ENCODE data around the gene THSD4.

Gene THSD4

GRCh38 chr15:71505962-71506361 lies 390.7 kb downstream of the THSD4 start:
- TF ChIP-seq ZFX (IDR thresholded peaks at IDR 0.05): no peak
- no peak for TF ChIP-seq CTCF (conservative IDR thresholded peaks at IDR 0.05)
- H3K27ac ChIP-seq: no peak overlapping the region

GRCh38 chr15:71506946-71507345 lies 391.7 kb downstream of the THSD4 start:
- H3K27ac ChIP-seq: no peak overlapping the region
- TF ChIP-seq ZFX (IDR thresholded peaks at IDR 0.05): no peak

GRCh38 chr15:71508081-71508682 lies 392.9 kb downstream of the THSD4 start:
- H3K27ac ChIP-seq: no peak overlapping the region
- no peak for TF ChIP-seq CTCF (conservative IDR thresholded peaks at IDR 0.05)
- no peak for TF ChIP-seq ZFX (IDR thresholded peaks at IDR 0.05)

- TF ChIP-seq CTCF (conservative IDR thresholded peaks at IDR 0.05) (no peak), ZFX (IDR thresholded peaks at IDR 0.05) (no peak)
- H3K27ac ChIP-seq: no peak overlapping the region
Observed at GRCh38 chr15:71509139-71509538, 393.9 kb downstream of the THSD4 start.

- TF ChIP-seq ZFX (IDR thresholded peaks at IDR 0.05) (no peak), CTCF (conservative IDR thresholded peaks at IDR 0.05) (no peak)
- H3K27ac ChIP-seq: no peak overlapping the region
Observed at GRCh38 chr15:71510763-71511162, 395.5 kb downstream of the THSD4 start.

GRCh38 chr15:71511796-71512681 lies 396.8 kb downstream of the THSD4 start:
- TF ChIP-seq ZFX (IDR thresholded peaks at IDR 0.05) (no peak), CTCF (conservative IDR thresholded peaks at IDR 0.05) (no peak)
- no peak overlapping the region for H3K27ac ChIP-seq

GRCh38 chr15:71512682-71513006 lies 397.4 kb downstream of the THSD4 start:
- no peak for TF ChIP-seq CTCF (conservative IDR thresholded peaks at IDR 0.05)
- no peak for TF ChIP-seq ZFX (IDR thresholded peaks at IDR 0.05)
- H3K27ac ChIP-seq: no peak overlapping the region

Data from C4-2B (cell line).